H9 (cell line): ENCODE measurements around the gene KCNQ2. TPM values are rescaled to one million over a fixed set of nuclear protein-coding genes. Genes with fewer than 3 reads are reported as not detected.

Experiments
- DNase-seq: peaks from one replicate; pipeline ENCODE4 v3.0.0-alpha.2; 2017
- H2AFZ ChIP-seq: one replicate; pipeline ENCODE4 v1.6.1; 2013; ENCODE audit warnings: mild to moderate bottlenecking, low read length, control low read depth, moderate library complexity
- H2AK5ac ChIP-seq: 2 replicates; pipeline ENCODE4 v1.6.1; 2013; ENCODE audit warnings: low read length, control low read depth, mixed read lengths; ENCODE audit not compliant: insufficient read length
- H2BK120ac ChIP-seq: one replicate; pipeline ENCODE4 v1.6.1; 2013; ENCODE audit warnings: low read depth, mild to moderate bottlenecking, low read length, control low read depth, inconsistent platforms; ENCODE audit not compliant: poor library complexity, severe bottlenecking
- H2BK12ac ChIP-seq: 2 replicates; pipeline ENCODE4 v1.6.1; 2013; ENCODE audit warnings: low read length, control low read depth, mixed read lengths, low read depth; ENCODE audit not compliant: insufficient read length
- H2BK15ac ChIP-seq: 2 replicates; pipeline ENCODE4 v1.6.1; 2013; ENCODE audit warnings: low read depth, low read length, control low read depth
- H2BK20ac ChIP-seq: one replicate; pipeline ENCODE4 v1.6.1; 2013; ENCODE audit warnings: low read depth, mild to moderate bottlenecking, low read length, control low read depth, inconsistent platforms; ENCODE audit not compliant: poor library complexity, severe bottlenecking
- H2BK5ac ChIP-seq: 2 replicates; pipeline ENCODE4 v1.6.1; 2013; ENCODE audit warnings: low read length, control low read depth, mixed read lengths; ENCODE audit not compliant: insufficient read length
- H3K14ac ChIP-seq: 2 replicates; pipeline ENCODE4 v1.6.1; 2013; ENCODE audit warnings: low read length, control low read depth; ENCODE audit not compliant: insufficient read depth
- H3K18ac ChIP-seq: 2 replicates; pipeline ENCODE4 v1.6.1; 2013; ENCODE audit warnings: low read depth, mild to moderate bottlenecking, mixed read lengths, low read length, control low read depth; ENCODE audit not compliant: insufficient read length
- H3K23ac ChIP-seq: 2 replicates; pipeline ENCODE4 v1.6.1; 2013; ENCODE audit warnings: low read length, control low read depth, mixed read lengths, low read depth; ENCODE audit not compliant: insufficient read length
- H3K23me2 ChIP-seq: 2 replicates; pipeline ENCODE4 v1.6.1; 2013; ENCODE audit warnings: low read depth, mild to moderate bottlenecking, mixed read lengths, low read length, control low read depth; ENCODE audit not compliant: insufficient read length, poor library complexity, severe bottlenecking
- H3K27ac ChIP-seq: 2 replicates; pipeline ENCODE4 v1.5.1; 2013; ENCODE audit warnings: low read length, control low read depth, mixed read lengths, low read depth; ENCODE audit not compliant: insufficient read length
- H3K27me3 ChIP-seq: 2 replicates; pipeline ENCODE4 v1.6.1; 2013; ENCODE audit warnings: low read length, control low read depth, inconsistent platforms; ENCODE audit not compliant: insufficient read depth
- H3K4ac ChIP-seq: 2 replicates; pipeline ENCODE4 v1.6.1; 2013; ENCODE audit warnings: low read depth, mild to moderate bottlenecking, control low read depth, inconsistent platforms, low read length, moderate library complexity
- H3K4me1 ChIP-seq: 2 replicates; pipeline ENCODE4 v1.6.1; 2013; ENCODE audit warnings: low read length, control low read depth, inconsistent platforms; ENCODE audit not compliant: insufficient read depth
- H3K4me2 ChIP-seq: 2 replicates; pipeline ENCODE4 v1.6.1; 2013; ENCODE audit warnings: low read length, control low read depth, mixed read lengths; ENCODE audit not compliant: insufficient read length, insufficient read depth
- H3K56ac ChIP-seq: 2 replicates; pipeline ENCODE4 v1.6.1; 2013; ENCODE audit warnings: low read depth, mild to moderate bottlenecking, mixed read lengths, low read length, control low read depth; ENCODE audit not compliant: insufficient read length
- H3K79me1 ChIP-seq: 2 replicates; pipeline ENCODE4 v1.6.1; 2013; ENCODE audit warnings: low read depth, mild to moderate bottlenecking, moderate library complexity, low read length, control low read depth, inconsistent platforms; ENCODE audit not compliant: insufficient read depth, poor library complexity, severe bottlenecking
- H3K79me2 ChIP-seq: 2 replicates; pipeline ENCODE4 v1.6.1; 2013; ENCODE audit warnings: low read length, control low read depth, inconsistent platforms; ENCODE audit not compliant: insufficient read depth
- H3K9ac ChIP-seq: 2 replicates; pipeline ENCODE4 v1.6.1; 2013; ENCODE audit warnings: low read length, control low read depth, mixed read lengths; ENCODE audit not compliant: insufficient read length; ENCODE audit errors: extremely low read depth
- H3K9me3 ChIP-seq: one replicate; pipeline ENCODE4 v1.6.1; 2013; ENCODE audit warnings: low read depth, low read length, inconsistent platforms; ENCODE audit not compliant: control insufficient read depth
- H3T11ph ChIP-seq: one replicate; pipeline ENCODE4 v1.6.1; 2013; ENCODE audit warnings: mild to moderate bottlenecking, low read length, control low read depth, inconsistent platforms
- H4K20me1 ChIP-seq: one replicate; pipeline ENCODE4 v1.6.1; 2013; ENCODE audit not compliant: control insufficient read depth, insufficient read length, insufficient read depth
- H4K5ac ChIP-seq: 2 replicates; pipeline ENCODE4 v1.6.1; 2013; ENCODE audit warnings: low read depth, mild to moderate bottlenecking, mixed read lengths, low read length, control low read depth; ENCODE audit not compliant: insufficient read length
- H4K8ac ChIP-seq: replicated peaks from 2 replicates; pipeline ENCODE4 v1.6.1; 2013; ENCODE audit warnings: low read length, control low read depth, mixed read lengths, low read depth; ENCODE audit not compliant: insufficient read length
- H4K91ac ChIP-seq: 2 replicates; pipeline ENCODE4 v1.6.1; 2013; ENCODE audit warnings: low read depth, mild to moderate bottlenecking, moderate library complexity, mixed read lengths, low read length, control low read depth; ENCODE audit not compliant: insufficient read length
- H3K27ac Mint-ChIP-seq, 3 experiments: 2 replicates in 2 of 3; 3 replicates in 1 of 3; pipeline ENCODE4 v1.8.0; 2020 to 2021; ENCODE audit warnings: mixed read lengths in 3 of 3, mild to moderate bottlenecking in 1 of 3, moderate library complexity in 1 of 3
- H3K27me3 Mint-ChIP-seq: 2 replicates; pipeline ENCODE4 v1.8.0; 2021; ENCODE audit warnings: low read depth, mild to moderate bottlenecking, moderate library complexity, mixed read lengths
- H3K36me3 Mint-ChIP-seq, 3 experiments: 2 replicates in 2 of 3; 3 replicates in 1 of 3; pipeline ENCODE4 v1.8.0; 2020 to 2021; ENCODE audit warnings: low read depth in 3 of 3, mixed read lengths in 3 of 3; ENCODE audit not compliant: insufficient read depth in 1 of 3
- H3K4me1 Mint-ChIP-seq, 2 experiments: 2 replicates each; pipeline ENCODE4 v1.8.0; 2020; ENCODE audit warnings: mixed read lengths in 2 of 2
- H3K4me3 Mint-ChIP-seq, 2 experiments: 2 replicates in 1 of 2; 3 replicates in 1 of 2; pipeline ENCODE4 v1.8.0; 2020 to 2021; ENCODE audit warnings: mild to moderate bottlenecking in 2 of 2, mixed read lengths in 2 of 2, moderate library complexity in 1 of 2
- H3K9me3 Mint-ChIP-seq, 2 experiments: 2 replicates in 1 of 2; 3 replicates in 1 of 2; pipeline ENCODE4 v1.8.0; 2020; ENCODE audit warnings: mild to moderate bottlenecking in 2 of 2, mixed read lengths in 2 of 2, moderate library complexity in 1 of 2
- WGBS: extraction: QIAGEN DNeasy Blood & Tissue Kit; methylation state at CpG from one replicate; pipeline ENCODE4 v1.1.7; 2013; ENCODE audit warnings: missing lambda C conversion rate, low lambda C conversion rate, mixed read lengths; ENCODE audit not compliant: insufficient read length; ENCODE audit errors: extremely low coverage; 5-methylcytosine and 5-hydroxymethylcytosine counted together
- total RNA-seq: library from RNA; stranded (reverse); gene quantifications from 2 replicates; pipeline ENCODE4 v1.2.1, GENCODE V29; 2021
- TF ChIP-seq, protein P1 (sequence below): fragments of 200-600 bp; sonication (generic); conservative IDR thresholded peaks from 3 replicates; pipeline ENCODE4 v1.8.0; 2021; ENCODE audit warnings: antibody characterized with exemption, mild to moderate bottlenecking

KCNQ2 gene
- total RNA-seq, 1 experiment from 2014 or later, result 69.2 TPM

DNA sequence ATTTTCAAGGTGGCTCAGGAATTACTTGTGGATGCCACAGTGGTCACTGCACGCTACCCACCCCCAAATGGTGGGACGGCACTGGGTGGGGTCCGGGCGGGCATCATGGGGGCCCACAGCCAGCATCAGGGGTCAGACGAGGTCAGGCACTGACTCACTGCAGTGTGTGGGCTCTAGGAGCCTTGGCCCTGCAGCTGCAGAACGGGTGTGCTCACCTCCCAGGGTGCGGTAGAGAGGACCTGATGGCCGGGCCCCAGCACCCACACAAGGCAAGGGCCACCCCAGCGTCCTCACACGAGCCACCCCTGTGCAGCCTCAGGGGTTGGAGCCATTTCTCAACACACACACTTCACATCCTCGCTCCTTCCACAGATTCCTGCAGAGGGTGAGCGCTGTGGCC lies 34.3 kb downstream of the KCNQ2 start:
- H3K27me3 ChIP-seq, result no peaks in the 10 kb centered on the region
- no peak overlapping the region for H3K14ac ChIP-seq
- no peak overlapping the region for H4K91ac ChIP-seq
- no CpG with 5 or more reads among the region's 12 CpGs for WGBS
- no peak overlapping the region for H4K8ac ChIP-seq
- peaks cover 8 to 30% (median 17%) of the 10 kb centered on the region in 3 experiments for H3K36me3 Mint-ChIP-seq
- no peak overlapping the region for H3K27ac Mint-ChIP-seq
- no peaks in the 10 kb centered on the region for H3K79me1 ChIP-seq
- no peak overlapping the region for H2BK20ac ChIP-seq
- H3K4ac ChIP-seq, result no peak overlapping the region
- no peak overlapping the region for H2BK12ac ChIP-seq
- no peak overlapping the region for H3K9ac ChIP-seq
- H4K20me1 ChIP-seq, result no peaks in the 10 kb centered on the region
- no peaks in the 10 kb centered on the region for H3K79me2 ChIP-seq
- H3K27ac ChIP-seq, result no peak overlapping the region
- no peak overlapping the region for H3K4me3 Mint-ChIP-seq
- peaks cover 15 to 33% of the 10 kb centered on the region in 2 experiments for H3K4me1 Mint-ChIP-seq
- H3K27me3 Mint-ChIP-seq, result no peaks in the 10 kb centered on the region
- no peak overlapping the region for H4K5ac ChIP-seq
- H3K18ac ChIP-seq, result no peak overlapping the region
- H3K9me3 Mint-ChIP-seq, result peaks cover 5 to 7% of the 10 kb centered on the region in 2 experiments; a peak in 3 of 5 replicates
- H3K23ac ChIP-seq, result no peak overlapping the region
- H3K23me2 ChIP-seq, result no peaks in the 10 kb centered on the region
- no peak overlapping the region for H2AFZ ChIP-seq
- H3K4me2 ChIP-seq, result no peak overlapping the region
- no peaks in the 10 kb centered on the region for H3K9me3 ChIP-seq
- no peak overlapping the region for H2AK5ac ChIP-seq
- no peak overlapping the region for H3T11ph ChIP-seq
- DNase-seq, result no peak
- no peak overlapping the region for H2BK120ac ChIP-seq
- no peak overlapping the region for H2BK15ac ChIP-seq
- no peak overlapping the region for H2BK5ac ChIP-seq
- no peak overlapping the region for H3K56ac ChIP-seq
- TF ChIP-seq, protein P1, sequence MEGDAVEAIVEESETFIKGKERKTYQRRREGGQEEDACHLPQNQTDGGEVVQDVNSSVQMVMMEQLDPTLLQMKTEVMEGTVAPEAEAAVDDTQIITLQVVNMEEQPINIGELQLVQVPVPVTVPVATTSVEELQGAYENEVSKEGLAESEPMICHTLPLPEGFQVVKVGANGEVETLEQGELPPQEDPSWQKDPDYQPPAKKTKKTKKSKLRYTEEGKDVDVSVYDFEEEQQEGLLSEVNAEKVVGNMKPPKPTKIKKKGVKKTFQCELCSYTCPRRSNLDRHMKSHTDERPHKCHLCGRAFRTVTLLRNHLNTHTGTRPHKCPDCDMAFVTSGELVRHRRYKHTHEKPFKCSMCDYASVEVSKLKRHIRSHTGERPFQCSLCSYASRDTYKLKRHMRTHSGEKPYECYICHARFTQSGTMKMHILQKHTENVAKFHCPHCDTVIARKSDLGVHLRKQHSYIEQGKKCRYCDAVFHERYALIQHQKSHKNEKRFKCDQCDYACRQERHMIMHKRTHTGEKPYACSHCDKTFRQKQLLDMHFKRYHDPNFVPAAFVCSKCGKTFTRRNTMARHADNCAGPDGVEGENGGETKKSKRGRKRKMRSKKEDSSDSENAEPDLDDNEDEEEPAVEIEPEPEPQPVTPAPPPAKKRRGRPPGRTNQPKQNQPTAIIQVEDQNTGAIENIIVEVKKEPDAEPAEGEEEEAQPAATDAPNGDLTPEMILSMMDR, result no peak
- H3K4me1 ChIP-seq, result no peaks in the 10 kb centered on the region; the same call in 1 of the 2 replicates
